Stimulated activated effector memory CD8-positive, alpha-beta T cell treated with anti-CD3 and anti-CD28 coated beads, Interleukin-12 subunit alpha, Interleukin-12 subunit beta, amount 100 ng/mL, for 72 hours (primary cell): ENCODE data around the gene AKAP11.

ENCODE experiments used
- ATAC-seq: fragments of 150-1000 bp; cut with Tn5 transposase; 2 replicates; pipeline ENCODE4 v1.10.0; 2021
- DNase-seq, 2 donors: peaks; one replicate each; pipeline ENCODE4 v3.0.0; 2021 to 2022; ENCODE audit warnings: low spot score in 2 of 2
- H3K27ac Mint-ChIP-seq: one replicate; pipeline ENCODE4 v1.8.0; 2022; ENCODE audit warnings: mild to moderate bottlenecking, mixed read lengths
- H3K36me3 Mint-ChIP-seq: one replicate; pipeline ENCODE4 v1.8.0; 2022; ENCODE audit warnings: mild to moderate bottlenecking, mixed read lengths
- H3K4me1 Mint-ChIP-seq: one replicate; pipeline ENCODE4 v1.8.0; 2022; ENCODE audit warnings: mixed read lengths
- H3K4me3 Mint-ChIP-seq: one replicate; pipeline ENCODE4 v1.8.0; 2022; ENCODE audit warnings: mild to moderate bottlenecking, mixed read lengths
- H3K9me3 Mint-ChIP-seq: one replicate; pipeline ENCODE4 v1.8.0; 2022; ENCODE audit warnings: mixed read lengths

The AKAP11 gene

GRCh38 chr13:42298392-42298791 lies 26.4 kb downstream of the AKAP11 start:
- Mint-ChIP-seq H3K4me3 (no peak overlapping the region), H3K27ac (no peak overlapping the region), H3K4me1 (peaks cover 7% of the 10 kb centered on the region), H3K36me3 (peaks cover 85% of the 10 kb centered on the region), H3K9me3 (no peaks in the 10 kb centered on the region)
- DNase-seq = no peak
- ATAC-seq = no peak

DNA sequence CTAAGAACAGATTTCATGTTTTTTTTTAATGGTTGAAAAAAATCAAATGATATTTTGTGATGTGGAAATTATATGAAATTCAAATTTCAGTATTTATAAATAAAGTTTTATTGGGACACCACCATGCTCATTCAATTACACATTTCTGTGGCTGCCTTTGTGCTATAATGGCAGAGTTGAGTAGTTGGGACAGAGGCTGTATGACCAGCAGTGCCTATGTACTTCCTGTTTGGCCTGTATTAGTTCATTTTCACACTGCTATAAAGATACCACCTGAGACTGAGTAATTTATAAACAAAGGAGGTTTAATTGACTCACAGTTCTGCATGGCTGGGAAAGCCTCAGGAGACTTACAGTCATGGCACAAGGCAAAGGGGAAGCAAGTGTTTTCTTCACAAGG lies 33.6 kb downstream of the AKAP11 start:
- Mint-ChIP-seq H3K9me3 (no peaks in the 10 kb centered on the region), H3K27ac (peak overlapping the region; percentile 35), H3K4me3 (no peak overlapping the region), H3K4me1 (peaks cover 5% of the 10 kb centered on the region), H3K36me3 (peaks cover 71% of the 10 kb centered on the region)
- peak; percentile 70 for ATAC-seq
- DNase-seq = no peak

DNA sequence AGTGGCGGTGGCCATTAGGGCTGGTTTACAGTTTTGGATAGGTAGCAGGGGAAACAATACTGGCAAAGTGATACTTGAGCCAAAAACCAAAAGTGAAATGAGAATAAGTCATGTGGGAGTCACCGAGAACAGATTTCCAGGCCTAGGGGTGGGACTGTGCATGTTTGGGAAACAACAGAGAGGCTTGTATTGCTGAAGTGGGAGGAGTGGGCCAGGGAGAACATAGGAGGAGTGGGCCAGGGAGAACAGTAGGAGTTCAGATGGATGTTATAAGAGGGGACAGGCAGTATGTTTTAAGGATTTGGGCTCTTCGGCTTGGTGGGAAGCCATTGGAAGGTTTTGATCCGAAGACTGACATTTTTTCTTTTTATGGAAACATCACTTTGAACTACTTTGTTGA lies 35.5 kb downstream of the AKAP11 start:
- H3K27ac Mint-ChIP-seq = no peak overlapping the region
- no peak overlapping the region for H3K4me3 Mint-ChIP-seq
- H3K36me3 Mint-ChIP-seq = peaks cover 71% of the 10 kb centered on the region
- ATAC-seq (no peak), DNase-seq (no peak)
- H3K9me3 Mint-ChIP-seq = no peaks in the 10 kb centered on the region
- H3K4me1 Mint-ChIP-seq = peaks cover 5% of the 10 kb centered on the region

DNA sequence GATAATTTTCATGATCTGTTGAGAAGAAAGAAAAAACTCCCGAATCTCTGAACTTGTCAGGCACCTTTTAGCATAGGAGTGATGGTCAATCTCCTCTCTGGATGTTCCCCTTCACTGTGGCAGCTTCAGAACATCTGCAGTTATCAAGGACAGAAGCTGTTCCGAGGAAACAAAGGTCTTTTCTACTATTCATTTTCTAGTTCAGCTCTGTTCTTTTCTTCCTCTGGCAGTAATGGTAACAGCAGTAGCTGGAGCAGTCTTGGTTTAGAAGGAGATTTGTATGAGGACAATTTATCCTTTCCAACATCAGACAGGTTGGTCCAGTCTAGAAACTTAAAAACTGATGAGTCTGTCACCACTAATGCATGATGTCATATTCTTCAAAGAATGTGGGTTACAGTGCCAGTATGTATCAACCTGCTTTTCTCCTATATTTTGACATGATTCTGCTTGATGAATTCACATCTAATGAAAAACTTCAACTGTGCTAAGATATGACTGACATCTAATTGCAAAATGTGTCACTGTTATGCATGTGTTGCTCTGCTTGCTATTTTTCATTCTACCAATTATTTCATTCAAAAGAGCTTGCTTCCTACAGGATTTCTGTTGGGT lies 41.0 kb downstream of the AKAP11 start:
- Mint-ChIP-seq H3K4me3 (no peak overlapping the region), H3K9me3 (no peaks in the 10 kb centered on the region), H3K4me1 (no peaks in the 10 kb centered on the region), H3K36me3 (peaks cover 83% of the 10 kb centered on the region), H3K27ac (no peak overlapping the region)
- DNase-seq (no peak), ATAC-seq (peak; percentile 61)

DNA sequence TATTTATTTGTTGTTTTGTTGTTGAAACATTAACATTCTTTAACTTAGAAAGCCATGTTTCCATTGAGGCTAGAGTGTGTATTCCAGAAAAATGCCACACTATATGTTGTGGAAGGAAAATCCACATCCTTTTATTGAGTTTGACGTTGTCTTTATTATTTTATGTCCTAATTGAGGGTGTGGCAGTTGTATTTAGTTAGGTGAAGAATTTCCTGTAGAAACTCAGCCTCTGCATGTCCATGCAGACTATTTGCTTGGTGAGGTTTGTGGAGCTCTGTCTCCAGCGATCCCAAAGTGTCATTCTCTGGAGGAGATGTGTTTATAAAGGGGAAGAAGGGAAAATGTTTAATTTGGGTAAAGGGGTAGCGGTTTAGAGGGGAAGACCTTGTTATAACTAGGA lies 46.6 kb downstream of the AKAP11 start:
- H3K4me1 Mint-ChIP-seq = peaks cover 13% of the 10 kb centered on the region
- no peak for ATAC-seq

GRCh38 chr13:42320375-42320787 lies 48.4 kb downstream of the AKAP11 start:
- ATAC-seq (no peak), DNase-seq (no peak)
- Mint-ChIP-seq H3K4me3 (peak overlapping the region; percentile 29), H3K9me3 (no peaks in the 10 kb centered on the region), H3K4me1 (peaks cover 13% of the 10 kb centered on the region), H3K36me3 (peaks cover 37% of the 10 kb centered on the region), H3K27ac (peak overlapping the region; percentile 23)

More for the DNA sequence above, 46.6 kb downstream of the AKAP11 start:
- Mint-ChIP-seq H3K36me3 (peaks cover 55% of the 10 kb centered on the region), H3K4me3 (no peak overlapping the region), H3K9me3 (no peaks in the 10 kb centered on the region), H3K27ac (peak overlapping the region; percentile 23)
- DNase-seq = no peak

DNA sequence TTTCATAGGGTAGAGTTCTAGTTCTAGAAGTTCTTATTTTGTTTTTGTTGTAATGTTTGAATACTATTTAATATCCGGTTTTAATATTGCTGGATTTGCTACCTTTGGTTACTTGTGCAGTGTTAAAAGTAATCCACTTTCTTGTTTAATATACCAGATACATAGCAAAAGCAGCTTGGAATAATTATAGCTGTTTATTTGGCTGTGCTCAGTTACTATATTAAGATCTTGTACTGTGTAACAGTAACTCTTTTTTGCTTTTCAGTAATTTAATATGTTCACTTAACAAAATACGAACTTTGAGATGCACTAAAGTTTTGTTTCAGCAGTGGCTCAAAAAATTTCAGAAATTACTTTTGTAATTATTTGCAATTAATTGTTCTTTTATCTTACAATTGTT lies 50.9 kb downstream of the AKAP11 start:
- H3K4me3 Mint-ChIP-seq = no peak overlapping the region
- H3K27ac Mint-ChIP-seq = no peak overlapping the region
- no peak for ATAC-seq
- DNase-seq = no peak
- H3K4me1 Mint-ChIP-seq = peaks cover 13% of the 10 kb centered on the region
- peaks cover 25% of the 10 kb centered on the region for H3K36me3 Mint-ChIP-seq
- H3K9me3 Mint-ChIP-seq = no peaks in the 10 kb centered on the region

DNA sequence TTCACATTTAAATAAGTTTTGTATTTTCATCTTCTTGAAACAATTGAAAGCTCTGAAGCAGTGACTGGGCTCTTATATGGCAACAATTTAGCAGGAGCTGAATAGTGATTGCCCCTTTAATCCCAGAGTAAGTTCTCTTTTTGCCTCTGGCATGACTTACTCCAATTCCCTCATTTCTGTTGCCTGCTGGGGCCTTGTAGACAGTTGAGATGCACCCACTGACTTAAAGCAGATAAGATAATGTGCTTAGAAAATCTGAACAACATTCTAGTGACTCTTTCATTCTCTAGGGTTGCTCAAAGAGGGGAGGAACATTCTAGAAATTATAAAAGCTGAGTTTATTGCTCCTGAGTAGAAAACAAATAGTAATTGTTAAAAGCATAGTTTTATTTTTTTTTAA lies 52.8 kb downstream of the AKAP11 start:
- Mint-ChIP-seq H3K4me3 (no peak overlapping the region), H3K9me3 (no peaks in the 10 kb centered on the region), H3K4me1 (peaks cover 12% of the 10 kb centered on the region), H3K36me3 (peaks cover 12% of the 10 kb centered on the region), H3K27ac (peak overlapping the region; percentile 3)
- ATAC-seq = no peak
- DNase-seq = no peak

- Mint-ChIP-seq H3K27ac (no peak overlapping the region), H3K9me3 (no peaks in the 10 kb centered on the region), H3K4me1 (peaks cover 8% of the 10 kb centered on the region), H3K4me3 (no peak overlapping the region), H3K36me3 (no peaks in the 10 kb centered on the region)
- ATAC-seq = no peak
- no peak for DNase-seq
Measured at GRCh38 chr13:42327725-42328124, 55.8 kb downstream of the AKAP11 start.

- ATAC-seq (peak; percentile 44), DNase-seq (no peak)
Measured at GRCh38 chr13:42328672-42329071, 56.7 kb downstream of the AKAP11 start.

GRCh38 chr13:42329239-42329638 lies 57.3 kb downstream of the AKAP11 start:
- Mint-ChIP-seq H3K36me3 (no peaks in the 10 kb centered on the region), H3K27ac (peak overlapping the region; percentile 67), H3K4me3 (no peak overlapping the region), H3K9me3 (no peaks in the 10 kb centered on the region), H3K4me1 (peaks cover 9% of the 10 kb centered on the region)
- ATAC-seq (no peak), DNase-seq (no peak)

More at GRCh38 chr13:42328672-42329071, 56.7 kb downstream of the AKAP11 start:
- Mint-ChIP-seq H3K27ac (no peak overlapping the region), H3K36me3 (no peaks in the 10 kb centered on the region), H3K9me3 (no peaks in the 10 kb centered on the region), H3K4me1 (peaks cover 8% of the 10 kb centered on the region), H3K4me3 (no peak overlapping the region)

GRCh38 chr13:42331009-42331408 lies 59.1 kb downstream of the AKAP11 start:
- no peak for DNase-seq
- Mint-ChIP-seq H3K4me1 (peaks cover 15% of the 10 kb centered on the region), H3K27ac (no peak overlapping the region)

GRCh38 chr13:42333613-42334328 lies 61.8 kb downstream of the AKAP11 start:
- Mint-ChIP-seq H3K9me3 (no peaks in the 10 kb centered on the region), H3K27ac (peak overlapping the region; percentile 74), H3K4me1 (peaks cover 15% of the 10 kb centered on the region), H3K4me3 (no peak overlapping the region), H3K36me3 (no peaks in the 10 kb centered on the region)
- DNase-seq (no peak), ATAC-seq (peak; percentile 75)

More at GRCh38 chr13:42331009-42331408, 59.1 kb downstream of the AKAP11 start:
- H3K9me3 Mint-ChIP-seq = no peaks in the 10 kb centered on the region
- H3K4me3 Mint-ChIP-seq = no peak overlapping the region
- no peak for ATAC-seq
- no peaks in the 10 kb centered on the region for H3K36me3 Mint-ChIP-seq

DNA sequence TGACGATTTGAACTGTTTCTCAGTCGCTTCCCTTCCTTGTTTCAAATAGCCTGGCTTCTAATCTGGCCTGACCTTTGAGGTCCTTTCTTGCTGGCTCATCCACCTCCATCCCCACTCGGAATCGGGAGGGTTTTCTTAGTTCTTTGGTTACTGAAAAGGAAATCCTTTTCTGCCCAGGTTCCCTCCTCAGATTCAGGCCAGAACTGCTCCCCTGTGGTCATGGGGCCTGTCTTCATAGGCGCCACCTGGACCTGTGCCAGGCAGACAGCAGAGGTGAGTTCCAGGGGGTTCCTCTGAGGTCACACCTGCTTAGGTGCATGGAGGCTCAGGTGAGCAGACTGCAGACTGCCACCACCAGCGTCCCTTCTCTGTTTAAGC lies 62.4 kb downstream of the AKAP11 start:
- H3K27ac Mint-ChIP-seq = peak overlapping the region; percentile 74
- H3K4me1 Mint-ChIP-seq = peaks cover 13% of the 10 kb centered on the region
- no peak overlapping the region for H3K4me3 Mint-ChIP-seq
- ATAC-seq (no peak), DNase-seq (no peak)
- H3K9me3 Mint-ChIP-seq = no peaks in the 10 kb centered on the region
- H3K36me3 Mint-ChIP-seq = no peaks in the 10 kb centered on the region

DNA sequence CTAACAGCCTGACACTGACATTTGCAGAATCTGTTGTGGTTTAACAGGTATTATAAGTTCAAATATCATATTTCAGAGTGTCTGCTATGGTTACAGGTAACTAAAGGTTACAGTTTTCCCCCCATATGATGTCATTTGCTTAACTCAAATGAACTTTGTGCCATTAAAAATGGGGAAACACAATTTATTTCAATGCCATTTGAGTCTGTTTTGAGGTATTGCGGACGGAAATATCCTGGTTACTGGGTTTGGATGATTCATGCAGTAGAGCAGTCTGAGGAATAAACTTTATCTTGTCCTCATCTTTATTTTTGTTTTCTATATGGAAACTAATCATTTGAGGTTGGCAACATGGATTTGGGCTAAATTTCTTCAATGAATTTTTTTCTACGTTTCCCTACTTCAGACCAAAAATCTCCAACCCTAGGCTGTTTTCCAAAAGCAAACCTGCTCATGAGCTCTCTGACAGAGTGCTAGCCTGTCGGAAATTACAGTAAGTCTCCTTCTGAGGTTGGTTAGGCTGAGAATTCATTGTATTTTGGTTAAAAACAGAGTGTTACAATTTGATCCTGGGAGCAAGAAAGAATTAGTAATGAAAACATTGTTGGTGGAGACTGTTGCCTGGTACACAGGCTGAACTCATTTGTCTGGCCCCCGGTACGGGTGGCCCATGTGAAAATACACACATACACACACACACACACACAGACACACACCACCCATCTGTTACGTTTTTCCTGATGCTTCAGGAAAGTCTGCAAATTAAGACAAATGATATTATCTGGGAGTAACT lies 66.1 kb downstream of the AKAP11 start:
- no peaks in the 10 kb centered on the region for H3K36me3 Mint-ChIP-seq
- no peak overlapping the region for H3K4me3 Mint-ChIP-seq
- ATAC-seq = no peak
- peak in 1 of 2 donors; percentile 7 for DNase-seq
- no peak overlapping the region for H3K27ac Mint-ChIP-seq
- H3K4me1 Mint-ChIP-seq = peaks cover 7% of the 10 kb centered on the region
- no peaks in the 10 kb centered on the region for H3K9me3 Mint-ChIP-seq
